GM12874 (cell line): ENCODE results near the gene ZNF280D.

ENCODE experiments used
- CTCF ChIP-seq: IDR thresholded peaks from 2 replicates; pipeline ENCODE4 v1.5.1; 2011; ENCODE audit warnings: low read depth, mild to moderate bottlenecking, control low read depth, low read length, moderate library complexity; ENCODE audit not compliant: insufficient read depth

The ZNF280D gene

GRCh38 chr15:56719774-56720555 lies 13.3 kb downstream of the ZNF280D start:
- TF ChIP-seq CTCF: no peak

- no peak for TF ChIP-seq CTCF
These were observed 14.2 kb downstream of the ZNF280D start for GRCh38 chr15:56719021-56719612.

DNA sequence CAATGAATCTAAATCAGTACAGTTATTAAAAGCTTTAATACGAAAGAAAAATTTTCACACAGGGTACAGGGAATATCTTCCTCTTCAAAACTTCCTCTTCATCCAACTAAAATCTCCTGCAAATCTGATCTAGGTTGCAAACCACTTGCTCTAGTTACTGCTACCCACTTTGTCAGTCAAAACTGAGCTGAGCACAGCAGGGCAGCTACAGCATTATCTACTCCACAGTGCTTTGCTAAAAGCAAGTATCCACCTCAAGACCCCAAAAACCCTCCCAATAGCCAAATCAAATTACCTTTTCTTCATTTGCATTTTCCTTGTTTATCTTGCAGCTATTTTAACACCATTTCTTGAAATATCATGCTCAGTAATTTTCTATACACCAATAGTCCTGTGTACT lies 14.7 kb downstream of the ZNF280D start:
- no peak for TF ChIP-seq CTCF

GRCh38 chr15:56716334-56716733 lies 17.0 kb downstream of the ZNF280D start:
- TF ChIP-seq CTCF: no peak

- TF ChIP-seq CTCF: no peak
These were observed 18.1 kb downstream of the ZNF280D start for GRCh38 chr15:56715220-56715619.

GRCh38 chr15:56699743-56700142 lies 33.6 kb downstream of the ZNF280D start:
- TF ChIP-seq CTCF: no peak

- no peak for TF ChIP-seq CTCF
These were observed 35.0 kb downstream of the ZNF280D start for GRCh38 chr15:56698270-56698669.
